Hematopoietic multipotent progenitor cell treated with erythropoietin and hydrocortisone succinate and interleukin-3 and kit ligand, for 4 days (in vitro differentiated cells): ENCODE data around the gene LSAMP.
A peak's percentile ranks its signal among the peaks of the same experiment; 100 is the strongest.

ENCODE experiments used
- DNase-seq: peaks from one replicate; pipeline ENCODE4 v3.0.0-alpha.2; 2015

Gene LSAMP

DNA sequence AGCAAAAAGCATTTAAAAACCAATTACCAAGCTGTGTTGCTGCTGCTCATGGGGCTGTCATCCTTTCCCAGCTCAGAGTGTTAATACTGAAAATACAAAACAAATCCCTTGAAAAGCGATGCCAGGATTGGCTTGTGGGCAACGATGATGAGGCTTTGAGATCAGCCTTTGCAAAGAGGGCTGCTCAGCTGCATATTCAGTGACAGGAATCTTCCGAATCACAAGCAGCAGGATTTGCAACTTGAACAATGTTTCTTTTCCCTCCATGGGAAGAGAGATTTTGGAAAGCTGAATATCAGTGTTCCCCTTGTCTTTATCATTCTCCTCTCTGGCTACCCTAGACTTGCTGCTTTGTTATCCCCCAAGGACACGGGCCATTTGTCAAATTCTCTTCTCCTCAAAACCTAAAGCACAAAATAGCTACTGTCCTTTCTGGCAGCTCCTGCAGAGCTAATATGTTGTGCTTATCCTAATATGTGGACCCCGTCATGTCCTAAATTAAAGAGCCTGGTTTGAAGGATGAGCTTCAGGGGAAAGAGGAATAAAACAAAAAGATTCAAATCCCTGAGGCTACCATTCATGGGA is 446.2 kb downstream of the LSAMP start:
- DNase-seq, result no peak

DNA sequence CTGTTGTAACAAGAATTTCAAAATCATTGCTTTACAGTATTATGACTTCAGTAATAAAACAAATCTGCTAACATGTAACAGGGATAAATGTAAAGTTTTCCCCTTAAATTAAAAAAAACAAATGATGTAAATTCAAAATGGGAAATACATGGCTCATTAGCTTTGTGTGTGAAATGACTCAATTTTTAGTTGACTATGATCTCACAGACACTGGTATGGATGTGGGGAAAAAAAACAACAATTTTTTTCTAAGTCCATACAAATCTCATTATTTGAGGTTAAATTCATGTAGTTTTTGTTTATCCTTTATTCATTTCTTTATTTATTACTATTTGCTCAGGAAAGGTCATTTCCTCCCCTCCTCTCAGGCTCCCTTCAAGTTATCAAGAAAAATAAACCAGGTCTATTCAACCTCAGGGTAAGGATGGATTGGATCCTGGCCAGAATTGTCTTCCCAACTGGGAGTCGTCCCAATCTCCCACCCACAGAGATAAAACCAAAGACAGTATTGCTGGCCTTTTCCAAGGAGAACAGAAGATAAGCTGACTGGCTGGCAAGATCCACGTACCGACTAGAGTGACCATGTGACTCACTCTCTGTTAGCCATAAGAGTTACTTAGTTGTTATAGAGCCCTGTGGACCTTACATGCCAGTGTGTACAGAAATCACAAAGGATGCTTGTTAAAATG is 448.7 kb downstream of the LSAMP start:
- DNase-seq, result no peak

GRCh38 chr3:115990669-115991068 is 454.6 kb downstream of the LSAMP start:
- no peak for DNase-seq

GRCh38 chr3:115989684-115990421 is 455.4 kb downstream of the LSAMP start:
- DNase-seq, result no peak

DNA sequence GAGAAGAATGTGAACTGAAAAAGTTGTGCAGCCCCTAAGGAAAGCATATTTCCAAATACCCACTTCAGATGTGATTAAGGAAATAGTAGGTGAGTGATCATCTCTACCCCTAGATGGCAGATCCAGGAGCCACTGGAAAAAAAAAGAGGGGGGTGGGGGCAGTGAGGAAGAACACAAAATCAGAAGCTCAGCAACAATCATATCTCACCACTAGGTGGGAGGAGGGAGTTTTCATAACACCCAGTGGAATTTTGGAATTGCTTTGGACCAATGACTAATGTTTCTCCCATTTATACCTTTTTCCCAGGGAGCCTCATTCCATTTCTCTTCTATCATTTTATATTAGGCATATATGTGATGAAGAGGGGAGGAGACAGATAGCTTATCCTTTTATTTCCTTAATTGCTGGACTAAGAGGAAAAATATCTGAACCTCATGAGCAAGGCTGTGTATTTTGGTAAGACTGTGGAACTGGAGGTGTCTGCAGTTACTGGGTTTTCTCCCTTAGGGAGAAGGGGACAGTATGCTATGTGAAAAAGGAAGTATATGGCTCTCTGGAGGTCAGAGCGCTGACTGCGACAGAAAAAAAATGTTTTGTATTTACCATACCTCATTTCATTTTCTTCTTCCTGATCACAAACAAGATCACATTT is 458.6 kb downstream of the LSAMP start:
- DNase-seq, result peak; percentile 30

DNA sequence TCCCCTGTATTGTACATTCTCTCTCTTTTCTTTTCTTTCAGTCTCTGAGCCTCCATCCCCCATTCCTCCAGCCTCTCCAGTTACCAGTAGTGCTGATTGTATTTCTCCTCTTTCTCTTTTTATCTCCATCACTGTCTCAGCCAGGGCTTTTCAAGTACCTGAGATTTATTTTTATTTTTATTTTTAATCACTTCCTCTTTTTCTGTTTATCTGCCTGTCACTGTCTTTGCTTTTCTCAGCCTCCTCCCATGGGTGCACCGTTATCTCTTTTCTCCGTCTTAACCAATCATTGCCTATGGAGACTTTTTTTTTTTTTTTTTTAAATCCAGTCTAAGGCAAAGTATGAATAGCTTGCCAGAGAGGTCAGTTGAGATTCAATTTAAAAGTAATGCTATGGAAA is 462.7 kb downstream of the LSAMP start:
- DNase-seq, result no peak

DNA sequence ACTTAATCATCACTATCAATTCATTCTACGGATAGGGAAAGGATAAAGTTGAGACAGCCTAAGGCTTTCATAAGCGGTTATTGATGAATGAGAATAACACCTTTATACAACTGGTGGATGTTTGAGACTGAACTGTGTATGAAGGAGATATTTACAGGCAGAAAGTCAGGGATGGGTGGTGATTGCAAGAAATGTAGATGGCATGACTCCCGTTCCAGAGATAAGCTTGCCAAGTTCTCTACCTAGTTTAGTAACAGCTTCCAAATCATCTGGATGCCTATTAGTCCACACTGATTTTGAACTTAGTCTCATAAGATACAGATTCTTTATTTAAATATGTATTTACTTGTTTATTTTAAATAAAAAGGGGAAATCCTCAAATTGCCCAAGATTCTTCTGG is 463.2 kb downstream of the LSAMP start:
- no peak for DNase-seq

GRCh38 chr3:115980709-115981108 is 464.6 kb downstream of the LSAMP start:
- no peak for DNase-seq

DNA sequence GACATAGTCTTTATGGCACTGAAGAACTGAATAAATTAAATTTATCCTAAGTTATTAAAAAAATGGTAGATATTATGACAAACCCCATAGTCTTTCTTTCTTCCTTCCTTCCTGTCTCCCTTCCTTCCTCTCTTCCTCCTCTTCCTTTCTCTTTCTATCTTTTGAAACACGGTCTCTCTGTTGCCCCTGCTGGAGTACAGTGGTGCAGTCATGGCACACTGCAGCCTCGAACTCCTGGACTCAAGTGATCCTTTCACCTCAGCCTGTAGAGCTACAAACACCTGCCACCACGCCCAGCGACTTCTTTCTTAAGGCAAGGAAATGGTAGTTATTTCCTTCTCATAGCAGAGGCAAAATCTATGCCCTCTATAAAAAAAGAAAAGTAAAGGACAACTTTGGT is 467.4 kb downstream of the LSAMP start:
- DNase-seq, result no peak

DNA sequence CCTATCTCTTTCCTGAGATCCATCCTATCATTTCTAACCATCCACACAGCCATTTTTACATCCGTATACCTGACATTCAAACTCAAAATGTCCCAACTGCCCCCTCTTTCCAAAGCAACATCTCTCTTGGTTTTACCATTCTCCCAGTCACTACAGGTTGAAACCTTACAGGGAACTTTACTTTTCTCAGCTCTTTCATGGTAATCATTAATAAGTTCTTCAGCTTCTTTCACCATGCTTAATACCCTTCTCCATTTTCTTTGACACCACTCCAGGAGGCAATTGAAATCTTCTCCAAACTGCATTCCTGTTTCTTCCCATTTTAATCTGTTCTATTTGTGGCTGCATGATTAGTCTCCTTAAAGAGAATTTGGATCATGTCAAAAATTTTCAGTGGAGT is 469.5 kb downstream of the LSAMP start:
- DNase-seq, result no peak

- no peak for DNase-seq
These were observed 469.9 kb downstream of the LSAMP start for GRCh38 chr3:115975353-115975752.

- DNase-seq, result no peak
These were observed 470.3 kb downstream of the LSAMP start for GRCh38 chr3:115974940-115975339.

DNA sequence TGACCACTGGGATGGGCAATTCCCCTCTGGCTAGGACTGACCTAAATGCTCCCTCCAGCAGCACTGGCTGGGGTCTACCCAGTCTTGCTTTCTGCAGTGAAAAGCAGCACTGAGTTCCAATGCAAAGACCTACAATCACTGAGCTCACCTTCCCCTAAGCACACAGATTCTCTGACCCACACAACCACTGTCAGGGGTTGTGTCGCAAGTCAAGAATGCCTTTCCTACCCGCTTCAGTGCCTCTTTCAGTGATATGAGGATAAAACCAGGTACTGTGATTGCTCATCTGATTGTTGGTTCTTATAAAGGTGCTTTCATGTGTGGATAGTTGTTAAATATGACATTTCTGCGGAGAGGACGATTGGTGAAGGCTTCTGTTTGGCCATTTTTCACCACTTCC is 476.4 kb downstream of the LSAMP start:
- DNase-seq, result no peak

DNA sequence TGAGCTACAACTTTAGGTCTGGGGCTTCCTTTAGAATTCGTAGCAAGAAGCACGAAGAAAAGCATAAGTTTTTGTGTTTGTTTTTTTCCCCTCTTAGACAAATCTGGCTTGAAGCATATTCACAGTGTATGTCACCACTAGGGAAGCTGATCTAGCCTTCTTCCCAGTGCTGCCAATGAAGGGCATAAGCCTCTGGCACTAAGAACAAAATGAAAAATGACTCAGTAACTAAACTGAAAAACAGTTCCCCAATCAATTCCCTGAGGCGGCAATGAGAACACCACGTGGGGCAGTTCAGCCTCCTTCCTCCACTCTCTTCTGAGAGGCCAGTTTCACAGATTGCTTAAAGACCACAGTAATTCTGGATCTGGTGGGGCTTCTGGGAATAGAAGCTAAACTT is 483.9 kb downstream of the LSAMP start:
- no peak for DNase-seq

DNA sequence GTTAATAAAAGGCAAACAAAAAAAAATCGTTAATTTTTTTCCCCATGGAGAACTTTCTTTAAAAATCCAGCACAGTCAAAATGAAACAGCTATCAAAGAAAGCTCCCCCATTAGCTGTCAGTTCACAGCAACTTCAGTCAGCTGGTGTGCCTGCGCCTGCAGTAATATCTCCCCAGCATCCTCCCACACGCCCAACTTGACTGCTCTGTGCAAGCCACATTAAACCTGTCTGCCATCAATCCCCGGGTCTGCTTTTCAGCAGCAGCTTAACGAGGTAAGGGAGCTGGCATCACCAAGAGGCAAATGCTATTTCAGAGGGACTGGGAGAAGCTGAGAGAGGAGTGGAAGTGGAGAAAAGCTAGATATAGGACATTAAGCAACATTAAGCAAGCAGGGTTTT is 484.5 kb downstream of the LSAMP start:
- no peak for DNase-seq

- no peak for DNase-seq
These were observed 486.8 kb downstream of the LSAMP start for GRCh38 chr3:115958526-115958925.

GRCh38 chr3:115947325-115947724 is 498.0 kb downstream of the LSAMP start:
- DNase-seq, result no peak

DNA sequence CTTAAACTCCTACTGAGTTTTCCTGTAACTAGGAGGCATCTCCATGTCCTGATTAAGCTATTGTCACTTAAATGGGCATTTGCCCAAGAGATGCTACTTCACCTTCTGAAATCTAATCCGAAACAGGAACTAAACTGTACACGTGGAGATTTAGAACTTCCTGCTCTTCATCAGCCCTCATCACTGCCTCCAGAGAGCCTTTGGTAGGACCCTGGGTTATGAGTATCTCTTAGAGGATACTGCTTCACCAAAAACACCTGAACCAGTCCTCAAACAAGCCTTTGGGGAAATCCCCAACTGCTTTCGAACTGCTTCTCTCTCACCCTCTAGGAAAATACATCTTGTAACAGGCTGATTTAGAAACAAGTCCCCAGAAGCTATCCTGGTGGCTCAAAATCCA is 501.7 kb downstream of the LSAMP start:
- DNase-seq, result no peak

DNA sequence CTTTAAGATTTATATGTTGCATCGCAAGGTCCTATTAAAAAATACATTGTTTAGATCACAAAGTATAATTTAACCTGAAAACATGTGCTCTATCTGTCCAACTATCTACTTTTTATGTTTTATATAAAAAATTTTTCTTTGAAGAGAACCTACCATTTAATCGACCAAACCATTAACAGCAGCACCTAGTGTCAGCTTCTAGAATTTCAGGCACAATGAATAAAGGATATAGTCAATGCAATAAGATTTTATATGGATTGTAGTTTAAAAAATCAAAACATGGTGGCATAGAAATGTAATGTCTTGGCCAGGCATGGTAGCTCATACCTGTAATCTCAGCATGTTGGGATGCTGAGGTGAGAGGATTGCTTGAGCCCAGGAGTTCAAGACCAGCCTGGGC is 508.2 kb downstream of the LSAMP start:
- DNase-seq, result peak; percentile 2

DNA sequence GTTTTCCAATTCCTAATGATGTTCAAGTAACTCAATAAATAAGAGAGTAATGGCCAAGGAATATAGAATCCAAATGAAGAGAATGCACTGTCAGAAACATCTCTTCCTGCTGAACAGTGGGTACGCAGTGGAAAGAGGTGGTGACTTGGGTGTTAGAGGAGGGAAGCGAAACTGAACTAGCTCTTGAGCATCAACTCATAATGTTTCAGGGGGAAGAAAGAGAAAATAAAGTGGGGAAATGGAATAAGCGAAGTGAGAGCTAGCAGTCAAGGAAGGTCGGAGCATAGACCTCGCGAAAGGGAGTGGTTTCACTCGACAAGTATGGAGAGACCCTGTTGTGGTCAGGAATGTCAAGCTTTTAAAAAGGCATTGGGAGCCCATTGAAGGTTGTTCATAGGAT is 512.5 kb downstream of the LSAMP start:
- no peak for DNase-seq

DNA sequence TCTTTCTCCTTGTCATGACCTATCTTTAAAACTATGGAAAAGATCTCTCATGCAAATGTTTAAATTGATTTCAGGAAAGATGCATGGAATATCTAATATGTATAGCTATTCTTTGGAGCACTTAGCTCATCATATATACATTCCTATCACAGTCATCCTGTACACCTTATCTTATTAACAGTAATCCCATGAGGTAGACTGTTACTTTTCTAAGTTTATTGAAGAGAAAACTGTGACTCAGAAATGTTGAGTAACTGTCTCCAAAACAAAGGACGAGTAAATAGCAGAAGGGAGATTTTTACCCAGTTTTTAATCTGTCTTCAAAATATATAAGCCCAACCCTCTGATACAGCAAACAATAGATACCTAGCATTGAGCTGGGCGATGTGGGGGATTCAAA is 513.7 kb downstream of the LSAMP start:
- DNase-seq, result no peak

GRCh38 chr3:115930922-115931321 is 514.4 kb downstream of the LSAMP start:
- no peak for DNase-seq

- no peak for DNase-seq
These were observed 515.1 kb downstream of the LSAMP start for GRCh38 chr3:115930168-115930567.

- DNase-seq, result no peak
These were observed 516.9 kb downstream of the LSAMP start for GRCh38 chr3:115928376-115928775.
